PFSK-1 (cell line): ENCODE measurements around the gene CHTOP.

Experiments used
- POLR2AphosphoS5 ChIP-seq: IDR thresholded peaks from 2 replicates; pipeline ENCODE4 v1.6.1; 2012; ENCODE audit warnings: low read depth, mild to moderate bottlenecking, control low read depth, low read length, moderate library complexity
- REST ChIP-seq, 2 experiments: IDR thresholded peaks; 2 replicates each; pipeline versions ENCODE4 v1.6.1 to v1.8.0; 2011 to 2012; ENCODE audit warnings: low read depth in 2 of 2, low read length in 2 of 2, control low read depth in 1 of 2, inconsistent platforms in 1 of 2, mild to moderate bottlenecking in 1 of 2, moderate library complexity in 1 of 2; ENCODE audit not compliant: insufficient read depth in 1 of 2
- TAF1 ChIP-seq: IDR thresholded peaks from 2 replicates; pipeline ENCODE4 v1.6.1; 2012; ENCODE audit warnings: low read length, control low read depth, borderline replicate concordance; ENCODE audit not compliant: insufficient read depth

GRCh38 chr1:153615406-153615805, 18.5 kb upstream of the CHTOP start:
- no peak for TF ChIP-seq TAF1
- TF ChIP-seq POLR2AphosphoS5 = no peak
- no peak for TF ChIP-seq REST (IDR thresholded peaks at IDR 0.05; ENCODE audit: insufficient read depth in 1 of 2, low read depth in 2 of 2, low read length in 2 of 2)
